PC-9 (cell line): ENCODE results near the gene ARID5B. TPM values are rescaled to one million over a fixed set of nuclear protein-coding genes. Genes with fewer than 3 reads are reported as not detected.

ENCODE experiments used
- BruUV-seq: library from RNA; stranded (reverse); fragments of 400-500 nt; replicated peaks from 2 replicates; lab custom pipeline; 2021; lab: Mats Ljungman, UMichigan
- CTCF ChIA-PET: fragments of 300-600 bp; sonication (Branson Sonifier 250); formaldehyde crosslinking; loops from one replicate; lab custom pipeline; 2022; ENCODE audit warnings: antibody characterized with exemption; lab: Charles Lee
- POLR2A ChIA-PET: fragments of 300-600 bp; sonication (Branson Sonifier 250); formaldehyde crosslinking; loops from one replicate; lab custom pipeline; 2022; ENCODE audit warnings: antibody characterized with exemption; ENCODE audit not compliant: unreplicated experiment; lab: Charles Lee
- DNase-seq, 2 experiments: peaks; one replicate each; pipeline versions ENCODE4 v3.0.0 to v3.0.0-alpha.2; 2015 to 2022; ENCODE audit warnings: mixed read lengths in 1 of 2
- H2AFZ ChIP-seq: fragments of 200-600 bp; sonication (generic); 2 replicates; pipeline ENCODE4 v1.8.1; 2017; ENCODE audit warnings: antibody characterized with exemption
- H3F3A ChIP-seq: fragments of 200-600 bp; sonication (generic); 2 replicates; pipeline ENCODE4 v1.8.1; 2017; ENCODE audit warnings: antibody characterized with exemption, mild to moderate bottlenecking, low read depth; ENCODE audit not compliant: insufficient read depth
- H3K27ac ChIP-seq: fragments of 200-600 bp; sonication (generic); 2 replicates; pipeline ENCODE4 v1.6.1; 2016; ENCODE audit warnings: mixed run types
- H3K27me3 ChIP-seq: fragments of 200-600 bp; sonication (generic); 2 replicates; pipeline ENCODE4 v1.6.1; 2016; ENCODE audit warnings: low read depth, mixed run types; ENCODE audit not compliant: insufficient read depth
- H3K36me3 ChIP-seq: fragments of 200-600 bp; sonication (generic); 2 replicates; pipeline ENCODE4 v1.6.1; 2016; ENCODE audit warnings: low read depth, mixed run types
- H3K4me1 ChIP-seq: fragments of 200-600 bp; sonication (generic); replicated peaks from 2 replicates; pipeline ENCODE4 v1.6.1; 2016; ENCODE audit warnings: mixed run types; ENCODE audit not compliant: insufficient read depth
- H3K4me2 ChIP-seq: fragments of 200-600 bp; sonication (generic); 2 replicates; pipeline ENCODE4 v1.6.1; 2017; ENCODE audit warnings: mixed run types
- H3K4me3 ChIP-seq: fragments of 200-600 bp; sonication (generic); 2 replicates; pipeline ENCODE4 v1.6.1; 2016; ENCODE audit warnings: mixed run types
- H3K79me2 ChIP-seq: fragments of 200-600 bp; sonication (generic); 2 replicates; pipeline ENCODE4 v1.6.1; 2017; ENCODE audit warnings: low read depth, mixed run types
- H3K9me2 ChIP-seq: fragments of 200-600 bp; sonication (generic); 2 replicates; pipeline ENCODE4 v1.8.1; 2017; ENCODE audit warnings: mild to moderate bottlenecking; ENCODE audit not compliant: insufficient read depth
- H3K9me3 ChIP-seq: fragments of 200-600 bp; sonication (generic); 2 replicates; pipeline ENCODE4 v1.8.1; 2016; ENCODE audit warnings: low read depth; ENCODE audit not compliant: insufficient read depth
- H4K20me1 ChIP-seq: fragments of 200-600 bp; sonication (generic); 2 replicates; pipeline ENCODE4 v1.8.1; 2017; ENCODE audit not compliant: insufficient read depth
- CTCF ChIP-seq: fragments of 200-600 bp; sonication (generic); conservative IDR thresholded peaks from 2 replicates; pipeline ENCODE4 v1.6.1; 2017; ENCODE audit warnings: mixed run types, antibody characterized with exemption, mild to moderate bottlenecking, moderate library complexity
- EZH2 ChIP-seq: fragments of 200-600 bp; sonication (generic); IDR thresholded peaks from 2 replicates; pipeline ENCODE4 v1.8.0; 2017; ENCODE audit warnings: antibody characterized with exemption, low read depth
- intact Hi-C: fragments of 100-400 bp; cut with micrococcal nuclease; formaldehyde crosslinking; loops from one replicate; pipeline ENCODE4 v1.10.0; 2022; ENCODE audit not compliant: unreplicated experiment
- total RNA-seq: library from RNA; stranded (reverse); gene quantifications from 2 replicates; pipeline ENCODE4 v1.2.3, GENCODE V29; 2021

ARID5B gene
- total RNA-seq, 1 experiment from 2014 or later, result 7.4 TPM

GRCh38 chr10:61899997-61900828 lies 1.3 kb upstream of the ARID5B start:
- Histone ChIP-seq H2AFZ (peak overlapping the region; percentile 96), H3K4me1 (peaks cover 34% of the 10 kb centered on the region), H3K27me3 (no peaks in the 10 kb centered on the region), H3K9me3 (no peaks in the 10 kb centered on the region), H3K4me2 (peak overlapping the region; percentile 91), H3K36me3 (no peaks in the 10 kb centered on the region), H4K20me1 (no peaks in the 10 kb centered on the region), H3F3A (peaks cover 55% of the 10 kb centered on the region), H3K9me2 (no peaks in the 10 kb centered on the region), H3K79me2 (peaks cover 11% of the 10 kb centered on the region), H3K27ac (peak overlapping the region; percentile 83), H3K4me3 (peak overlapping the region; percentile 76)
- ChIA-PET CTCF (interaction anchor here (0.6 kb wide), 2 partner anchors 65 to 343 kb away, joined by 3 read pairs; no protein-coding TSS in a partner anchor), POLR2A (interaction anchor here (0.6 to 0.7 kb wide), 2 partner anchors 29 to 37 kb away, joined by 5 to 20 read pairs; no protein-coding TSS in a partner anchor)
- BruUV-seq, result no TSS peak
- intact Hi-C loops, result loop anchor here (1.0 to 10.0 kb wide), 9 partner anchors 63 to 1185 kb away; no protein-coding TSS in a partner anchor
- peak; percentile 51 to 88 for DNase-seq
- TF ChIP-seq EZH2 (no peak), CTCF (no peak)

GRCh38 chr10:61901829-61902444 lies 438 bp downstream of the ARID5B start:
- intact Hi-C loops, result loop anchor here (1.0 to 10.0 kb wide), 11 partner anchors 41 to 1183 kb away; no protein-coding TSS in a partner anchor
- H2AFZ ChIP-seq, result peak overlapping the region; percentile 96

More at GRCh38 chr10:61901829-61902444, 438 bp downstream of the ARID5B start:
- Histone ChIP-seq H3K9me3 (no peaks in the 10 kb centered on the region), H3F3A (peaks cover 56% of the 10 kb centered on the region), H3K4me1 (peaks cover 38% of the 10 kb centered on the region), H3K79me2 (peaks cover 23% of the 10 kb centered on the region), H3K4me2 (peak overlapping the region; percentile 91), H3K36me3 (no peaks in the 10 kb centered on the region), H3K9me2 (no peaks in the 10 kb centered on the region), H3K4me3 (peak overlapping the region; percentile 76), H3K27ac (0 out of 2 replicates have a peak overlapping the region, but pooled peaks have one; percentile 5), H4K20me1 (no peaks in the 10 kb centered on the region), H3K27me3 (no peaks in the 10 kb centered on the region)
- TF ChIP-seq CTCF (no peak), EZH2 (no peak)
- ChIA-PET POLR2A (interaction anchor here (0.6 to 0.7 kb wide), 2 partner anchors 35 to 137 kb away, joined by 3 to 4 read pairs; no protein-coding TSS in a partner anchor), CTCF (interaction anchor here (0.5 to 1.1 kb wide), 10 partner anchors 54 to 1300 kb away, joined by 3 to 6 read pairs (median 5); no protein-coding TSS in a partner anchor)
- BruUV-seq, result TSS peak; percentile 61
- DNase-seq, result peak; percentile 28 to 44
